Transverse colon (tissue), 4 donors: ENCODE measurements around the gene PTPRD. TPM values are rescaled to one million over a fixed set of nuclear protein-coding genes. Genes with fewer than 3 reads are reported as not detected.

ENCODE experiments used
- DNase-seq: peaks from one replicate; pipeline ENCODE4 v3.0.0-alpha.2; 2019
- H3K27ac ChIP-seq, 4 donors: fragments of 200-600 bp; sonication (generic); 2 replicates each; pipeline ENCODE4 v1.5.1; 2016 to 2018; ENCODE audit warnings: inconsistent platforms in 4 of 4
- H3K27me3 ChIP-seq: fragments of 200-600 bp; sonication (generic); 2 replicates; pipeline ENCODE4 v1.5.1; 2017; ENCODE audit warnings: inconsistent platforms
- H3K36me3 ChIP-seq, 4 donors: fragments of 200-600 bp; sonication (generic); 2 replicates each; pipeline ENCODE4 v1.5.1; 2017 to 2019; ENCODE audit warnings: inconsistent platforms in 4 of 4
- H3K4me1 ChIP-seq, 4 donors: fragments of 200-600 bp; sonication (generic); 2 replicates each; pipeline ENCODE4 v1.5.1; 2017 to 2020; ENCODE audit warnings: inconsistent platforms in 4 of 4
- H3K4me3 ChIP-seq, 4 donors: fragments of 200-600 bp; sonication (generic); 1 replicate in 1 of 4; 2 replicates in 3 of 4; pipeline versions ENCODE4 v1.5.1 to v1.6.1; 2017 to 2019; ENCODE audit warnings: inconsistent platforms in 4 of 4
- H3K9me3 ChIP-seq, 2 donors: fragments of 200-600 bp; sonication (generic); 2 replicates each; pipeline ENCODE4 v1.5.1; 2017 to 2019; ENCODE audit warnings: inconsistent platforms in 2 of 2
- EP300 ChIP-seq: sonication (generic); formaldehyde crosslinking; IDR thresholded peaks from one replicate; pipeline ENCODE4 v1.6.1; 2017; ENCODE audit warnings: antibody characterized with exemption, low read depth
- POLR2A ChIP-seq: fragments of 450-650 bp; IDR thresholded peaks from one replicate; pipeline ENCODE4 v1.6.1; 2016; ENCODE audit warnings: antibody characterized with exemption, mild to moderate bottlenecking, moderate library complexity
- POLR2AphosphoS5 ChIP-seq, 3 donors: sonication (generic); formaldehyde crosslinking; IDR thresholded peaks; one replicate each; pipeline ENCODE4 v1.6.1; 2016; ENCODE audit warnings: antibody characterized with exemption in 3 of 3
- WGBS, 2 donors: methylation state at CpG; one replicate each; pipeline ENCODE4 v1.1.5; 2018; ENCODE audit warnings: low coverage in 1 of 2; 5-methylcytosine and 5-hydroxymethylcytosine counted together
- in situ Hi-C, 4 donors: fragments of 200-750 bp; cut with MboI; loops; one replicate each; pipeline versions ENCODE4 v1.15.0 to v1.15.1; 2017; ENCODE audit warnings: low sequenced_read_pairs in 3 of 4, low pct_ligation_motif_present in 1 of 4, low pct_unique_long_range_greater_than_20kb in 1 of 4
- intact Hi-C: fragments of 100-400 bp; cut with DNase I; formaldehyde crosslinking; loops from one replicate; pipeline ENCODE4 v1.15.1; 2023; ENCODE audit warnings: low total_unique reads
- total RNA-seq, 4 donors: library from RNA; depleted of rRNA; stranded (reverse); fragments of >200 nt; gene quantifications; one replicate each; pipeline ENCODE4 v1.1.0, GENCODE V29; 2016
- TF ChIP-seq, protein P1 (sequence below), 5 experiments: fragments of 200-600 bp in 3 of 5; fragments of 450-650 bp in 2 of 5; sonication (generic) in 3 of 5; IDR thresholded peaks; 1 replicate in 2 of 5; 2 replicates in 3 of 5; pipeline ENCODE4 v1.5.1; 2016 to 2017; ENCODE audit warnings: antibody characterized with exemption in 5 of 5, inconsistent platforms in 3 of 5, mild to moderate bottlenecking in 2 of 5, moderate library complexity in 1 of 5

Gene PTPRD
- total RNA-seq, 4 donors from 2014 or later, result 43.0 to 115 (median 79.1) TPM

DNA sequence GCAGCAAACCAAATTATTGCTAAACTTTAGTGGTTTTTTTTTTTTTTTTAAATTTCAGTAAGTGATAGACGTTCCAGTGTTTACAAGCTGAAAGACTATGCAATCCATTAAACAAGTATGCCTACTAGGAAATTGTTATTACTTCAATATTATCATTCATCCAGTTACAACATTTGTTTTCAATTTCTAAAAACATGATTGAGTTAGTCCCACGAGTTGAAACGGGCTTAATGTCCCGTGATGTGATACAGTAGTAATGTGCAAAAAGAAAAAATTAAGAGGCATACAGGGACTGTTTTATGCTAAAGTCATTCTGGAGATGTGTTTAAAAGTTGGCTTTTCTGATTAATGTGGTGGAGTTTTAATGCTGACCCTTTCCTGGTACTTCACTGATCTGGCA lies 2262.9 kb downstream of the PTPRD start:
- no peak overlapping the region for H3K27ac ChIP-seq
- TF ChIP-seq EP300 (no peak), POLR2A (no peak), POLR2AphosphoS5 (IDR thresholded peaks at IDR 0.05) (no peak)
- TF ChIP-seq, protein P1, sequence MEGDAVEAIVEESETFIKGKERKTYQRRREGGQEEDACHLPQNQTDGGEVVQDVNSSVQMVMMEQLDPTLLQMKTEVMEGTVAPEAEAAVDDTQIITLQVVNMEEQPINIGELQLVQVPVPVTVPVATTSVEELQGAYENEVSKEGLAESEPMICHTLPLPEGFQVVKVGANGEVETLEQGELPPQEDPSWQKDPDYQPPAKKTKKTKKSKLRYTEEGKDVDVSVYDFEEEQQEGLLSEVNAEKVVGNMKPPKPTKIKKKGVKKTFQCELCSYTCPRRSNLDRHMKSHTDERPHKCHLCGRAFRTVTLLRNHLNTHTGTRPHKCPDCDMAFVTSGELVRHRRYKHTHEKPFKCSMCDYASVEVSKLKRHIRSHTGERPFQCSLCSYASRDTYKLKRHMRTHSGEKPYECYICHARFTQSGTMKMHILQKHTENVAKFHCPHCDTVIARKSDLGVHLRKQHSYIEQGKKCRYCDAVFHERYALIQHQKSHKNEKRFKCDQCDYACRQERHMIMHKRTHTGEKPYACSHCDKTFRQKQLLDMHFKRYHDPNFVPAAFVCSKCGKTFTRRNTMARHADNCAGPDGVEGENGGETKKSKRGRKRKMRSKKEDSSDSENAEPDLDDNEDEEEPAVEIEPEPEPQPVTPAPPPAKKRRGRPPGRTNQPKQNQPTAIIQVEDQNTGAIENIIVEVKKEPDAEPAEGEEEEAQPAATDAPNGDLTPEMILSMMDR (IDR thresholded peaks at IDR 0.05), result no peak
- DNase-seq, result no peak
- H3K4me3 ChIP-seq, result no peak overlapping the region
- H3K36me3 ChIP-seq, result no peaks in the 10 kb centered on the region
- WGBS, 2 donors, result 48 to 73% methylated on average over 4 of the region's 4 CpGs
- no peaks in the 10 kb centered on the region for H3K9me3 ChIP-seq
- intact Hi-C loops, result no loop called here
- no peaks in the 10 kb centered on the region for H3K27me3 ChIP-seq
- no peaks in the 10 kb centered on the region for H3K4me1 ChIP-seq
- in situ Hi-C loops, result no loop called here

DNA sequence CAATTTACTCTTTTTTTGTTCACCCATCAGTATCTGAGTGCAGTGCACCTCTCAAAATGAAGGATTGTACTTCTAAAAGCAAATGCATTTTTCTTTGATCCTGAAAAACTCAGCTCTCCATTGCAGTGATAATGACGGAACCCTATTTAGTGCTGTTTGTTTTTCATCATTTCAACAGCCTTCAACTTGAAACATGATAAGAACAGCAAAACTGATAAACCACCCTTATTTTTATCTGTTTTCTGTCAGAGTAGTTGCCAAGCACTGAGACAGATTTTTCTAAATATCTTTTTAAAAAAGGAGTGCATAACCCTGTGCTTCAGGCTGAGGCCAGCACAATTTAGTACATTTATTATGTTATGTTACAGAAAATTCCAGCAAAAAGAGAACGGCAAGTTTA lies 2263.4 kb downstream of the PTPRD start:
- no peaks in the 10 kb centered on the region for H3K4me1 ChIP-seq
- H3K9me3 ChIP-seq, result no peaks in the 10 kb centered on the region
- H3K36me3 ChIP-seq, result no peaks in the 10 kb centered on the region
- no peak for TF ChIP-seq EP300
- TF ChIP-seq POLR2AphosphoS5 (IDR thresholded peaks at IDR 0.05), result no peak
- TF ChIP-seq, protein P1 (IDR thresholded peaks at IDR 0.05), result no peak
- TF ChIP-seq POLR2A, result no peak
- WGBS, 2 donors, result 80 to 84% methylated on average over 2 of the region's 2 CpGs
- H3K27ac ChIP-seq, result no peak overlapping the region
- in situ Hi-C loops (no loop called here), intact Hi-C loops (no loop called here)
- H3K4me3 ChIP-seq, result no peak overlapping the region
- no peaks in the 10 kb centered on the region for H3K27me3 ChIP-seq
- DNase-seq, result no peak

DNA sequence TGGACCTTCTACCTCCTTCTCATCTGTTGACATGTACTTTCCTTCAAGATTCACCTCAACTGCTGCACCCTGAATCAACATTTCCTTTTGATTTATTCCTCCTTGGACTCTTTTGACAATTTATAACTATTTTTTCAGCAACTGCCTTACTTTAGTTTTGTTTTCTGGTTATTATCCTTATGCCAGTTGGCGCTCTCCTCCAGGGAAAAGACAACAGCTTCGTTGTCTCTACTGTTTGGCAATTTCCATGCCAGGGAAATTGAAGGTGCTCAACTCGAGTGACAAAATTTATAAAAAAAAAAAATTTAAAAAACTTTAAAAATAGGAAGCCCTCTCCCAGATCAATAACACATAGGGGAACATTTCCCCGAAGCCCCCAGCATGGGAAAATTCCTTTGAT lies 2264.0 kb downstream of the PTPRD start:
- Histone ChIP-seq H3K9me3 (no peaks in the 10 kb centered on the region), H3K27ac (no peak overlapping the region), H3K27me3 (no peaks in the 10 kb centered on the region), H3K36me3 (no peaks in the 10 kb centered on the region), H3K4me1 (no peaks in the 10 kb centered on the region), H3K4me3 (no peak overlapping the region)
- WGBS, 2 donors, result 80 to 82% methylated on average over 4 of the region's 4 CpGs
- no peak for DNase-seq
- TF ChIP-seq EP300 (no peak), POLR2A (no peak), POLR2AphosphoS5 (IDR thresholded peaks at IDR 0.05) (no peak)
- TF ChIP-seq, protein P1 (IDR thresholded peaks at IDR 0.05), result no peak
- in situ Hi-C loops (no loop called here), intact Hi-C loops (no loop called here)

DNA sequence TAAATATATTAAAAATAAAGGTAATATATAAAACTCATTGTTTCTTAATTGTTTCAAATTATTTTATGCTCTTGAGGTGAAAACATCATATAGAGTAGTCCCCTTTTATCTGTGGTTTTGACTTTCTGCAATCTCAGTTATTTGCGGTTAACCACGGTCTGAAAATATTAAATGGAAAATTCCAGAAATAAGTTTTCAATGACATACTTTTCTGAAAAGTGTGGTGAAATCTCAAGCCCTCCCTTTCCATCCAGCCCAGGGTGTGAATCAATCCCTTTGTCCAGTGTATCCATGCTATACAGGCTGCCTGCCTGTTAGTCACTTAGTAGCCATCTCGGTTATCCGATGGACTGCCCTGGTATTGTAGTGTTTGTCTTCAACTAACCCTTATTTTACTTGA lies 2266.5 kb downstream of the PTPRD start:
- WGBS, 2 donors, result 90 to 94% methylated on average over 3 to 4 of the region's 4 CpGs
- in situ Hi-C loops (no loop called here), intact Hi-C loops (no loop called here)
- DNase-seq, result no peak
- Histone ChIP-seq H3K9me3 (no peaks in the 10 kb centered on the region), H3K27ac (no peak overlapping the region), H3K4me1 (no peaks in the 10 kb centered on the region), H3K36me3 (no peaks in the 10 kb centered on the region), H3K4me3 (no peak overlapping the region), H3K27me3 (no peaks in the 10 kb centered on the region)
- TF ChIP-seq POLR2A (no peak), POLR2AphosphoS5 (IDR thresholded peaks at IDR 0.05) (no peak), EP300 (no peak)
- TF ChIP-seq, protein P1 (IDR thresholded peaks at IDR 0.05), result no peak
